HG03558 (cell line): ENCODE measurements around the gene TBXAS1.

Source experiments
- ATAC-seq: cut with Tn5 transposase; IDR thresholded peaks from one replicate; pipeline ENCODE4 v1.9.1; 2021; ENCODE audit warnings: moderate number of reproducible peaks; ENCODE audit not compliant: unreplicated experiment; ENCODE audit errors: extremely low read depth

TBXAS1 gene

GRCh38 chr7:139937715-139938114 lies 108.7 kb downstream of the TBXAS1 start:
- ATAC-seq, result no peak

GRCh38 chr7:139940866-139941265 lies 111.8 kb downstream of the TBXAS1 start:
- no peak for ATAC-seq

- no peak for ATAC-seq
Measured at GRCh38 chr7:139941421-139941820, 112.4 kb downstream of the TBXAS1 start.

GRCh38 chr7:139941866-139942265 lies 112.8 kb downstream of the TBXAS1 start:
- ATAC-seq, result no peak

GRCh38 chr7:139942636-139943035 lies 113.6 kb downstream of the TBXAS1 start:
- no peak for ATAC-seq

- ATAC-seq, result no peak
Measured at GRCh38 chr7:139943401-139943800, 114.3 kb downstream of the TBXAS1 start.

- no peak for ATAC-seq
Measured at GRCh38 chr7:139944248-139944647, 115.2 kb downstream of the TBXAS1 start.

GRCh38 chr7:139946533-139946932 lies 117.5 kb downstream of the TBXAS1 start:
- ATAC-seq, result no peak

- ATAC-seq, result no peak
Measured at GRCh38 chr7:139947021-139947420, 118.0 kb downstream of the TBXAS1 start.

- no peak for ATAC-seq
Measured at GRCh38 chr7:139948167-139948566, 119.1 kb downstream of the TBXAS1 start.

GRCh38 chr7:139948587-139949335 lies 119.7 kb downstream of the TBXAS1 start:
- ATAC-seq, result no peak

GRCh38 chr7:139949629-139950028 lies 120.6 kb downstream of the TBXAS1 start:
- ATAC-seq, result no peak

GRCh38 chr7:139950881-139951525 lies 121.9 kb downstream of the TBXAS1 start:
- ATAC-seq, result no peak

- no peak for ATAC-seq
Measured at GRCh38 chr7:139953229-139953628, 124.2 kb downstream of the TBXAS1 start.

GRCh38 chr7:139955109-139955820 lies 126.2 kb downstream of the TBXAS1 start:
- ATAC-seq, result no peak

- ATAC-seq, result no peak
Measured at GRCh38 chr7:139958599-139959284, 129.7 kb downstream of the TBXAS1 start.

GRCh38 chr7:139959285-139959628 lies 130.2 kb downstream of the TBXAS1 start:
- no peak for ATAC-seq

GRCh38 chr7:139959718-139960117 lies 130.7 kb downstream of the TBXAS1 start:
- no peak for ATAC-seq

- ATAC-seq, result no peak
Measured at GRCh38 chr7:139960157-139960556, 131.1 kb downstream of the TBXAS1 start.

GRCh38 chr7:139965942-139966628 lies 137.0 kb downstream of the TBXAS1 start:
- ATAC-seq, result no peak
